Loucy (cell line): Measurements from ENCODE around the gene EFL1.
"Not testable (repeated sequence)": the region's sequence is repeated elsewhere in the genome, so short reads cannot be mapped to it uniquely, and the experiment has no call there.

ENCODE experiments used
- H2AFZ ChIP-seq: fragments of 200-600 bp; sonication (generic); 2 replicates; pipeline ENCODE4 v1.6.0; 2016; ENCODE audit warnings: antibody characterized with exemption, mild to moderate bottlenecking, low read length, moderate library complexity
- H3F3A ChIP-seq: fragments of 200-600 bp; 2 replicates; pipeline ENCODE4 v1.6.0; 2016; ENCODE audit warnings: antibody characterized with exemption, low read depth, mild to moderate bottlenecking
- H3K27me3 ChIP-seq: fragments of 200-600 bp; sonication (generic); 2 replicates; pipeline ENCODE4 v1.6.1; 2014; ENCODE audit warnings: low read length, mild to moderate bottlenecking; ENCODE audit not compliant: insufficient read depth, poor library complexity, severe bottlenecking
- H3K36me3 ChIP-seq: fragments of 200-600 bp; sonication (generic); 2 replicates; pipeline ENCODE4 v1.6.1; 2016; ENCODE audit warnings: low read length; ENCODE audit not compliant: insufficient read depth
- H3K4me1 ChIP-seq: fragments of 200-600 bp; sonication (generic); 2 replicates; pipeline ENCODE4 v1.5.1; 2014; ENCODE audit warnings: low read length, mild to moderate bottlenecking; ENCODE audit not compliant: insufficient read depth, poor library complexity, severe bottlenecking
- H3K4me2 ChIP-seq: fragments of 200-600 bp; sonication (generic); 2 replicates; pipeline ENCODE4 v1.6.0; 2014; ENCODE audit warnings: antibody characterized with exemption, low read length, low read depth, mild to moderate bottlenecking; ENCODE audit not compliant: poor library complexity, severe bottlenecking
- H3K4me3 ChIP-seq: fragments of 200-600 bp; sonication (generic); 2 replicates; pipeline ENCODE4 v1.5.1; 2014; ENCODE audit warnings: low read length, mild to moderate bottlenecking, mixed read lengths; ENCODE audit not compliant: poor library complexity, severe bottlenecking
- H3K79me2 ChIP-seq: fragments of 200-600 bp; sonication (generic); 2 replicates; pipeline ENCODE4 v1.6.1; 2014; ENCODE audit warnings: low read length; ENCODE audit not compliant: insufficient read depth
- H3K9ac ChIP-seq: fragments of 200-600 bp; sonication (generic); 2 replicates; pipeline ENCODE4 v1.6.0; 2014; ENCODE audit warnings: mild to moderate bottlenecking, low read depth, low read length, moderate library complexity; ENCODE audit not compliant: poor library complexity, severe bottlenecking
- H3K9me2 ChIP-seq: fragments of 200-600 bp; sonication (generic); replicated peaks from 2 replicates; pipeline ENCODE4 v1.6.1; 2016; ENCODE audit warnings: low read depth, low read length, mixed read lengths
- H3K9me3 ChIP-seq: fragments of 200-600 bp; sonication (generic); 2 replicates; pipeline ENCODE4 v1.6.1; 2014; ENCODE audit warnings: mild to moderate bottlenecking, antibody characterized with exemption, low read length, low read depth; ENCODE audit not compliant: insufficient read depth
- H4K20me1 ChIP-seq: fragments of 200-600 bp; sonication (generic); 2 replicates; pipeline ENCODE4 v1.6.0; 2014; ENCODE audit warnings: antibody characterized with exemption, low read length, mild to moderate bottlenecking; ENCODE audit not compliant: insufficient read depth, poor library complexity, severe bottlenecking
- CTCF ChIP-seq: fragments of 200-600 bp; sonication (generic); conservative IDR thresholded peaks from 2 replicates; pipeline ENCODE4 v1.5.1; 2014; ENCODE audit warnings: mild to moderate bottlenecking, antibody characterized with exemption, low read length
- EZH2phosphoT487 ChIP-seq: fragments of 200-600 bp; IDR thresholded peaks from 2 replicates; pipeline ENCODE4 v1.6.1; 2018; ENCODE audit warnings: antibody characterized with exemption, mild to moderate bottlenecking, moderate library complexity, borderline replicate concordance

EFL1 gene

GRCh38 chr15:82197733-82198594, 64.6 kb downstream of the EFL1 start:
- no peaks in the 10 kb centered on the region for H3K9me2 ChIP-seq
- no peaks in the 10 kb centered on the region for H4K20me1 ChIP-seq
- H3K27me3 ChIP-seq = no peaks in the 10 kb centered on the region
- H3K9ac ChIP-seq = no peak overlapping the region
- no peaks in the 10 kb centered on the region for H3K79me2 ChIP-seq
- H2AFZ ChIP-seq = no peak overlapping the region
- no peaks in the 10 kb centered on the region for H3K36me3 ChIP-seq
- no peaks in the 10 kb centered on the region for H3F3A ChIP-seq
- no peak overlapping the region for H3K4me2 ChIP-seq
- H3K4me3 ChIP-seq = no peak overlapping the region
- TF ChIP-seq CTCF = peak; percentile 81
- TF ChIP-seq EZH2phosphoT487 = no peak
- H3K9me3 ChIP-seq = no peaks in the 10 kb centered on the region
- no peaks in the 10 kb centered on the region for H3K4me1 ChIP-seq

- H3K79me2 ChIP-seq = no peaks in the 10 kb centered on the region
- TF ChIP-seq CTCF (no peak), EZH2phosphoT487 (no peak)
Observed at GRCh38 chr15:82196353-82196752, 66.2 kb downstream of the EFL1 start.

GRCh38 chr15:82195818-82196217, 66.7 kb downstream of the EFL1 start:
- not testable (repeated sequence) for H3K9me2 ChIP-seq, H3K4me3 ChIP-seq, H3K9me3 ChIP-seq, H4K20me1 ChIP-seq, H3K27me3 ChIP-seq, H3K36me3 ChIP-seq, H3F3A ChIP-seq, H3K4me2 ChIP-seq, H3K4me1 ChIP-seq, H3K9ac ChIP-seq, H3K79me2 ChIP-seq, H2AFZ ChIP-seq

More at GRCh38 chr15:82196353-82196752, 66.2 kb downstream of the EFL1 start:
- Histone ChIP-seq H3F3A (no peaks in the 10 kb centered on the region), H3K9ac (no peak overlapping the region), H3K4me2 (no peak overlapping the region), H3K36me3 (no peaks in the 10 kb centered on the region), H3K4me3 (no peak overlapping the region), H3K9me2 (no peaks in the 10 kb centered on the region), H3K4me1 (no peaks in the 10 kb centered on the region), H2AFZ (no peak overlapping the region), H4K20me1 (no peaks in the 10 kb centered on the region), H3K27me3 (no peaks in the 10 kb centered on the region), H3K9me3 (no peaks in the 10 kb centered on the region)

GRCh38 chr15:82194488-82194887, 68.0 kb downstream of the EFL1 start:
- H3K4me3 ChIP-seq, H3K9me2 ChIP-seq, H3K9me3 ChIP-seq, H3K4me2 ChIP-seq, H3K36me3 ChIP-seq, H2AFZ ChIP-seq, H3K27me3 ChIP-seq, H3F3A ChIP-seq, H3K4me1 ChIP-seq, H3K79me2 ChIP-seq, H4K20me1 ChIP-seq, H3K9ac ChIP-seq: not testable (repeated sequence)

GRCh38 chr15:82193435-82193834, 69.1 kb downstream of the EFL1 start:
- H3K36me3 ChIP-seq, H2AFZ ChIP-seq, H3K4me3 ChIP-seq, H3K9me3 ChIP-seq, H3K4me2 ChIP-seq, H3K27me3 ChIP-seq, H3K4me1 ChIP-seq, H3F3A ChIP-seq, H3K9ac ChIP-seq, H3K9me2 ChIP-seq, H4K20me1 ChIP-seq, H3K79me2 ChIP-seq: not testable (repeated sequence)

GRCh38 chr15:82192394-82192793, 70.1 kb downstream of the EFL1 start:
- not testable (repeated sequence) for H2AFZ ChIP-seq, H4K20me1 ChIP-seq, H3K9me3 ChIP-seq, H3K9me2 ChIP-seq, H3K27me3 ChIP-seq, H3K9ac ChIP-seq, H3F3A ChIP-seq, H3K4me3 ChIP-seq, H3K79me2 ChIP-seq, H3K4me1 ChIP-seq, H3K4me2 ChIP-seq, H3K36me3 ChIP-seq
